AG04450 (cell line): ENCODE measurements around the gene ATP2A3. TPM values are rescaled to one million over a fixed set of nuclear protein-coding genes. Genes with fewer than 3 reads are reported as not detected.

Experiments
- CTCF ChIA-PET: fragments of 300-600, 350-600 bp; formaldehyde crosslinking; extraction: SDS; loops from one replicate; lab custom pipeline; 2022; ENCODE audit warnings: antibody characterized with exemption, inconsistent platforms; lab: Charles Lee
- POLR2A ChIA-PET: fragments of 350-600 bp; formaldehyde crosslinking; extraction: SDS; loops from one replicate; lab custom pipeline; 2021; ENCODE audit warnings: antibody characterized with exemption, inconsistent platforms; lab: Yijun Ruan, JAX
- DNase-seq: peaks from one replicate; pipeline ENCODE4 v3.0.0-alpha.2; 2011; ENCODE audit warnings: low read depth, low spot score
- H3K27ac ChIP-seq: one replicate; pipeline ENCODE4 v1.5.1; 2012; ENCODE audit warnings: low read depth, low read length, control low read depth
- H3K27me3 ChIP-seq: one replicate; pipeline ENCODE4 v1.6.0; 2012; ENCODE audit warnings: low read length; ENCODE audit not compliant: control insufficient read depth, insufficient read depth
- H3K4me3 ChIP-seq: 2 replicates; pipeline ENCODE4 v1.5.1; 2011; ENCODE audit warnings: mild to moderate bottlenecking, low read depth, low read length, control low read depth
- H3K9me3 ChIP-seq: 2 replicates; pipeline ENCODE4 v1.5.1; 2012; ENCODE audit warnings: low read length; ENCODE audit not compliant: control insufficient read depth, insufficient read depth
- CTCF ChIP-seq: IDR thresholded peaks from 2 replicates; pipeline ENCODE4 v1.5.1; 2011; ENCODE audit warnings: low read depth, low read length, control low read depth, inconsistent platforms
- polyA plus RNA-seq: library from polyadenylated mRNA; depleted of rRNA; stranded (reverse); fragments of >200 nt; gene quantifications from 2 replicates; pipeline ENCODE4 v1.2.3, GENCODE V29; 2011

The ATP2A3 gene
- polyA plus RNA-seq, 1 experiment: 0.46 TPM

GRCh38 chr17:3959295-3959899 lies 4.8 kb downstream of the ATP2A3 start:
- TF ChIP-seq CTCF: no peak
- DNase-seq: peak; percentile 43
- no peaks in the 10 kb centered on the region; the same call in 1 of the 2 replicates for H3K9me3 ChIP-seq
- ChIA-PET CTCF (no interaction called here), POLR2A (no interaction called here)
- H3K27me3 ChIP-seq: peaks cover 23% of the 10 kb centered on the region
- H3K4me3 ChIP-seq: no peak overlapping the region
- no peak overlapping the region for H3K27ac ChIP-seq

GRCh38 chr17:3957735-3958599 lies 6.3 kb downstream of the ATP2A3 start:
- DNase-seq: no peak
- no peak for TF ChIP-seq CTCF
- CTCF ChIA-PET: no interaction called here
- Histone ChIP-seq H3K4me3 (no peak overlapping the region), H3K27ac (peak overlapping the region; percentile 11), H3K9me3 (no peaks in the 10 kb centered on the region; the same call in 1 of the 2 replicates), H3K27me3 (peaks cover 13% of the 10 kb centered on the region)
- POLR2A ChIA-PET: no interaction called here

GRCh38 chr17:3956983-3957382 lies 7.3 kb downstream of the ATP2A3 start:
- Histone ChIP-seq H3K9me3 (no peaks in the 10 kb centered on the region; the same call in 1 of the 2 replicates), H3K27ac (no peak overlapping the region), H3K27me3 (peaks cover 4% of the 10 kb centered on the region), H3K4me3 (no peak overlapping the region)
- no peak for TF ChIP-seq CTCF
- no peak for DNase-seq
- POLR2A ChIA-PET: interaction anchor here (1.0 kb wide), 1 partner anchor 8 kb away, joined by 3 read pairs; no protein-coding TSS in a partner anchor
- CTCF ChIA-PET: no interaction called here

GRCh38 chr17:3956327-3956957 lies 7.8 kb downstream of the ATP2A3 start:
- Histone ChIP-seq H3K9me3 (no peaks in the 10 kb centered on the region; the same call in 1 of the 2 replicates), H3K27me3 (no peaks in the 10 kb centered on the region), H3K27ac (no peak overlapping the region), H3K4me3 (no peak overlapping the region)
- ChIA-PET POLR2A (interaction anchor here (1.0 kb wide), 1 partner anchor 9 kb away, joined by 3 read pairs; no protein-coding TSS in a partner anchor), CTCF (no interaction called here)
- no peak for TF ChIP-seq CTCF
- DNase-seq: no peak

- Histone ChIP-seq H3K9me3 (no peaks in the 10 kb centered on the region; the same call in 1 of the 2 replicates), H3K27ac (no peak overlapping the region), H3K4me3 (no peak overlapping the region), H3K27me3 (no peaks in the 10 kb centered on the region)
- ChIA-PET CTCF (no interaction called here), POLR2A (no interaction called here)
- TF ChIP-seq CTCF: no peak
- no peak for DNase-seq
Observed at GRCh38 chr17:3955673-3955988, 8.6 kb downstream of the ATP2A3 start.
